ENCODE results near the gene RHOB.
"Not testable (repeated sequence)": the region's sequence is repeated elsewhere in the genome, so short reads cannot be mapped to it uniquely, and the experiment has no call there.

The RHOB gene

DNA sequence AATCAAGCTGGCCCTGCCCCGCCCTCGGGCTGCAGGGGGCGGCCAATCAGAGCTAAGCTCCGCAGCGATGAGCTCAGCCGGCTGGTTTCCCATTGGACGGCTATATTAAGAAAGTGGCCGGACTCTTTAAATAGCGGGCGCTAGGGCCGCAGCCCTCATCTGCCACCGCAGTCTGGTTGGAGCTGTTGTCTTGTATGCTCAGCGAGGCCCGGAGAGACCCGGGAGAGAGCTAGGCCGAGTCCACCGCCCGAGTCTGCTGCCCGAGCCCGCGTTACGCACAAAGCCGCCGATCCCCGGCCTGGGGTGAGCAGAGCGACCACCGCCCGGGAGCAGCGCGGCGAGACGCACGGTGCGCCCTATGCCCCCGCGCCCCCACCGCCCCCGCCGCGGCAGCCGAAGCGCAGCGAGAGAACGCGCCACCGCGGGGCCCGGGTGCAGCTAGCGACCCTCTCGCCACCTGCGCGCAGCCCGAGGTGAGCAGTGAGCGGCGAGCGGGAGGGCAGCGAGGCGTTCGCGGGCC, at the start of gene RHOB:
Gene RHOB (plus strand): TSS at position 158 of the 520 bp plus-strand sequence. CDS start 392 bp downstream, outside the sequence.
- DNase-seq (ENCODE audit: low read depth) = peak; percentile 98

DNA sequence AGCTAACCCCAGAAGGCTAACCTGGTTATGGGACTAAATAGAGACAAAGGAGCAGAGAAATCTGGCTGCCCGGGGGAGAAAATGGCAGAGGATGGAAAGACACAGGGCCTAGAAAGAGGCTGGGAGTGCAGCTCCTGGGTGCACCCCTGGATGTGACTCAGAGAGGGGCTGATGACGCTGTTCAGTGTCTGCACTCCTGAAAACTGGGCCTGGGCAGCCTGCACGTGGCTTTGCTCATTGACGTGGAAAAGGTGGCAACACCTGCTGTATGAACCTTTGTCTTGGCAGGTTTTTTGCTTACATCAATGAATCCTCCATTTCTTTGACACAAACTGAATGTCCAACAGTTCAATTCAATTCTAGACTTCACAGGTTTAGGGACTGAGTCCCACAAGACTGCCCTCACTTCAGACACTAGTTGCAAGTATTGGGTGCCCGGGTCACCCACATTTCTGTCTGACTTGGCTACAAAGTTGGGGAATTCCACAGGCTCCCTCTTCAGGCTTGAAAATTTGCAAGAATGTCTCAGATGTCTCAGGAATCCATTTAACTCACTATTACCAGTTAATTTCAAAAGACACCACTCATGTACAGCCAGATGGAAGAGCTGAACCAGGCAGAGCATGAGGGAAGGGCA, 48.9 kb upstream of the RHOB start:
- no peak for DNase-seq (ENCODE audit: low read depth)

DNA sequence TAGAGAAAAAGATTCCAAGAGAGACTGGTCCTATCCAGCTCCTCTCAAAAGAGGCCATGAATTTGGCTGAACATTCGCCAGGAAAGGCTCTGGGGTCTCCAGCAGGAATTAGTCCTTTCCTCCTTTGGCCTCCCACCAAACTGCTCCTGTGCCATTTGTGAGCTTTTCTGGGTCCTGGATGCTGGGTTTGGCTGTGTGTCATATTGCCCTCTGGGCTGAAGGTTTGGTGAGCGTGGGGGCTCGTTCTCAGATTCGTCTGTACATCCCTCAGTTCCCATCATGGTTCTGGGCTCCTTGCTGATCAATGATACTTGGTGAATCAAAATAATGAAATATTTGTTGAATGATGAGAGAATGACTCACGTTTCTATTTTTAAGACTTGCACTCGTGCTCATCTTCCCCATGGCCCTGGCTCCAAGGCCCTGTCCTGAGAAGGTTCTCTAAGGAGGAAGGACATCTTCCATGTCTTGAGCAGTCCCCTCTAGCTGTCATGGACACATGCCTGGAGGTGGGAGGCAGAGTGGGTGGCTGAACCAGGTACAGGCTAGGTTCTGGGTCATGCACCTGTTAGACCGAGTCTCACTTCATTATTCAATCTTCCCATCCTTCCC, 47.8 kb upstream of the RHOB start:
- peak; percentile 35 for DNase-seq (ENCODE audit: low read depth)

DNA sequence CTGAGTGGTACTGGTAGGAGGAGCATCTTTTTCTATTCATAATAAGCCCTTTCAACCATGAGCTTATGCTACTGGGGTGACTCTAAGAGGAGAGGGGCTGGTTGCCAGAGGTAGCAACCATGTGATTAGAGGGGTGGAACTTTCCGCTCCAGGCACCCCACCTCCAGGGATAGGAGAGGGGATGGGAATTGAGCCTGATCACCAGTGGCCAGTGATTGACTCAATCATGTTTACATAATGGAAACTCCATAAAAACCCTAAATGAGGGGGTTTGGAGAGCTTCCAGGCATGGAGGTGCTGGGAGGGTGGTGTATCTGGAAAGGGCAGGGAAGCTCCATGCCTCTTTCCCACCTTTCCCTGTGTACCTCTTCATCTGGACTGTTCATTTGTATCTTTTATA, 46.6 kb upstream of the RHOB start:
- no peak for DNase-seq (ENCODE audit: low read depth)

DNA sequence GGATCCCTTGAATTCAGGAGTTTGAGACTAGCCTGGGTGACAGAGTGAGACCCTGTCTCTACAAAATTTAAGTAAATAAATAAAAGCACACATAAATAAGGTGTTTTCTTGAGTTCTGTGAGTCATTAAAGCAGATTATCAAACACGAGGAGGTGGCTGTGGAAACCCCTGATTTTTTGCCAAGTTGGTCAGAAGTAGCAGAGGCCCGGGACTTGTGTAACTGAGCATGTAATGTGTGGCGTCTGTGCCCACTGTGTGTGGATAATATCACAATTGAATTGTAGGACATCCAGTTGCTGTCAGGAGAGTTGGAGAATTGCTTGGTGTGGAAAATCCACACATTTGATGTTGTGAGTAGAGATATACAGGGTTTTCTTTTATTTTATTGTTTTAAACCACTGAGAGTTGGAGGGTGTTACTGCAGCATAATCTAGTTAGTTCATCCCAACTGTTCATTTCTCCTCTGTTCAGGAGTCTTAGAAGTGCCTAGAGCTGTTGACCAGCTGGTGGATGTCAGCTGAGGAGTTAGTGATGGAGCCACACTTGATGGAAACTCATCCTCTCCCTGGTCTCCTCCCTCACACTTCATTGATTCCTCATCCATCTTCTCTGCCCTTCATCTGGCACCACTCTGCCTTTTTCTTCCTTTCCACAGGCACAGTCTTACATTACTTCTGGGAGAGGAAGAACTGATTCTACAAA, 45.9 kb upstream of the RHOB start:
- DNase-seq (ENCODE audit: low read depth) = no peak

DNA sequence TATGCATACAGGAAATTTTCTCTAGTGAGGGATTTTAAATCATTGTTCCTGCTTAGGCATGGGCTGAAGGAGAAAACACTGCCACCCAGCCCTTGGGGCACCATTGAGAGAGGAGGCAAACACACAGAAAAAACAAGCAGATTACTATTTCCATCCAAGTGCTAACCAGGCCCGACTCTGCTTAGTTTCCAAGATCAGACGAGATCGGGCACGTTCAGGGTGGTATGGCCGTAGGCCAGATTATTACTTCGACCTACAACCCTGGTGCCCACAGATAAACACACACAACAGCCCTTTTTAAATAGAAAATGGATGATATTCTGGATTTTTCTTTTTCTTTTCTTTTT, 45.4 kb upstream of the RHOB start:
- no peak for DNase-seq (ENCODE audit: low read depth)

DNA sequence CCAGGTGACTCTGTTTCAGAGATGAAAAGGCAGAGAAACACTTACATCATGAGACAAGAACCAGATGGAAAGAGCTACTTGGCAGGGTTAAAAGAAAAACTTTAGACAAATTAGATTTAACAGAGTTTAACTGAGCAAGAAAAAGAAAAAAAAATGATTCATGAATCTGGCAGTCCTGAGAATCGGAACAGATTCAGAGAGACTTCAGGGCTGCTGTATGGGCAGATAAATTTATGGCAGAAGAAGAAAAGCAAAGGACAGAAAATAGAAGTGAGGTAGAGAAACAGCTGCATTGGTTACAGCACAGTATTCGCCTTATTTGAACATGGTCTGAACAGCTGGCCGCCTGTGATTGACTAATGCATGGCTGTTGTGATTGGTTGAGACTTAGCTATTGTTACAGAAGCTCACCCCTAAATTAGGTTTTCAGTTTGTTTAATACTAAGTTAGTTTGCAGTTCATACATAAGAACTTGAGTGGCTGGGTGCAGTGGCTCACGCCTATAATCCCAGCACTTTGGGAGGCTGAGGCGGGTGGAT, 43.0 kb upstream of the RHOB start:
- no peak for DNase-seq (ENCODE audit: low read depth)

DNA sequence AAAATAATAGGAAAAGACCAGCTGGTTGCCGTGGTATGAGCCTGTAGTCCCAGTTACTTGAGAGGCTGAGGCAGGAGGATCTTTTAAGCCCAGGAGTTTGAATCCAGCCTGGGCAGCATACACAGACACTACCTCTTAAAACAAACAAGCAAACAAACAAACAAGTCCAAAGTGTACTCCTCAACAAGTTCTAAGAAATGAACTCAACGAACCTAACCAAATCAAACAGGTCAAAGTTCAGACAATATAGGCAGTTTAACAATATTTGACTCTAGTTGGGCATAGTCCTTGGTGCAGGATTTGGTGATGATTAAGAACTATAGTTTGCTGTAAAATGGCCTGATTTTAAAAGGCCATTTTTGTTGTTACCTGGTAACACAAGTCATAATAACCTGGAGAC, 41.9 kb upstream of the RHOB start:
- DNase-seq (ENCODE audit: low read depth) = no peak

DNA sequence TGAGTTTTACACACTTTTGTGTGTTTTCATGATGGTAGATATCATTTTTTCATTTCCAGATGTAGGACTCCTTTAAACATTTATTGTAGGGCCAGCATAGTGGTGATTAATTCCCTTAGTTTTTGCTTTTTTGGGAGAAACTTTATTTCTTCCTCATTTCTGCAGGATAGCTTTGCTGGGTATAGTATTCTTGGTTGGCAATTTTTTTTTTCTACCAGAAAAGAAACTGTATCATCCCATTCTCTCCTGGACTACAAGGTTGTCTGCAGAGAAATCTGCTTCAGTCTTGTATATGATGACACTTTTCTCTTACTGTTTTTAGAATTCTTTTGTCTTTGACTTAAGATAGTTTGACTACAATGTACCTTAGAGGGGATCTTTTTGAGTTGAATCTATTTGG, 37.8 kb upstream of the RHOB start:
- DNase-seq (ENCODE audit: low read depth) = no peak

DNA sequence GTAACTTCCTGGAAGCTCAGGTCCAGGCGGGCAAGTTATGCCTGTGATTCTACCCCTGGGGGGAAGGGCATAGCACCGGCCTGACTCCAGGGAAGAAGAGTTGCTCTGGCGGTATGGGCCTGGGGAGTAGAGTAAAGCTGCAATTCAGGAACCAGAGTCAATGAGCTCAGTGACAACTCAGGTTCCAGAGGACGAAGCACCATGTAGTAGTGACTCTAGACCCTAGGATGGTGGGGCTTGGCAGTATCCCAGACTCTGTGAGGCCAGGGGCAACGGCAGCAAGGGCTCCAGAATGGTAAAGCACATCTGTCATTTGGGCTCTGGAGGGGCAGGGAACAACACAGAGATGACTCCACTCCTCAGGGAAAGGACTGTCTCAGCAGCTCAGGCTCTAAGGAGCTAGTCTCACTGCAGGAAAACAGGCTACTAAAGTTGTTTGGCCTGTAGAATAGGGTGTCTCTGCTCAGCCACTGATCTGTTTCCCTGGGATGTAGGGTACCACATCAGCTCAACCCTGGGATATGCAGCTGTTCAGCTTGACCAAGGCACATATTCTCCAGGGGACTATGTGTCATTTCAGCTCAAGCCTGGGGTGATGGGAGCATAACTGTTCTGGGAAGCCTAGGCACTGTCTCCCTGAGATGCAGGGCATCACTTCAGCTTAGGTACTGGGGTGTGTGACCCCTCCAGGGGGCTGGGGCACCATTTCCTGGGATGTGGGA, 36.2 kb upstream of the RHOB start:
- DNase-seq (ENCODE audit: low read depth) = no peak

DNA sequence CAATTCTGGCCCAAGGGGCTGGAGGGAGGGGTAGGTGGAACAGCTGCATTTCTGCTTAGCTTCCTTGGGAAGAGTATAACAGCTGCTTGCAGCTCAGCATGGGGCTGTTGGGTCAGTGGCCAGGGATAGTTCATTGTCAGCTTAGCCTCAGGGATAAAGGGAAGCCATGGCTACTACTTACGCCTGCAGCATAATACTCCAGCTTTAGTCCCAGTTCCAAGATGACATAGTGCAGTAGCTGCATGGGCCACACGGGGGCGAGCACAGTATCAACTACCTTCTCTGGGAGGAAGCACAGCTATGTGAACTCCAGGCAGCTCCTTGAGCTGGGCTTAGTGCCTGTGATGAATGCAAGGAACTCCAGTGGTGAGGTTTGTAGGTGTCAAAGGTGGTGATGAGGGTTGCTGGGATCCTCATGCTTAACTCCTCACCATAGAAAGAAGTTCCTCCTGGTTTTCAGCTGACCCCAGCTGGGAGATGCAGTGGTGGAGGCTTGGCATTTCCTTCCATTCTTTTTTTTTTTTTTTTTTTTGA, 35.4 kb upstream of the RHOB start:
- peak; percentile 86 for DNase-seq (ENCODE audit: low read depth)

DNA sequence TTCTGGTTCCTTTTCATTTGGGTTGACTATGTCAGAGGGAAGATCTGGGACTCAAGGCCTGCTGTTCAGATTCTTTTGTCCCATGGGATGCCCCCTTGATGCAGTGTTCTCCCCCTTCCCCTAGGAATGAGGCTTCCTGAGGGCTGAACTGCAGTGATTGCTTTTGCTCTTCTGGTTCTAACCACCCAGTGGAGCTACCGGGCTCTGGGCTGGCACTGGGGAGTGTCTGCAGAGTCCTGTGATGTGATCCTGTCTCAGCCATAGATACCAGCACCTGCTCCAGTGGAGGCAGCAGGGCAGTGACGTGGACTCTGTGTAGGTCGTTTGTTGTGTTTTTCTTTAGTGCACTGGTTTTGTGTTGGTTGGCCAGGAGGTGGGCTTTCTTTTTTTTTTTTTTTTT, 32.1 kb upstream of the RHOB start:
- DNase-seq (ENCODE audit: low read depth) = no peak

DNA sequence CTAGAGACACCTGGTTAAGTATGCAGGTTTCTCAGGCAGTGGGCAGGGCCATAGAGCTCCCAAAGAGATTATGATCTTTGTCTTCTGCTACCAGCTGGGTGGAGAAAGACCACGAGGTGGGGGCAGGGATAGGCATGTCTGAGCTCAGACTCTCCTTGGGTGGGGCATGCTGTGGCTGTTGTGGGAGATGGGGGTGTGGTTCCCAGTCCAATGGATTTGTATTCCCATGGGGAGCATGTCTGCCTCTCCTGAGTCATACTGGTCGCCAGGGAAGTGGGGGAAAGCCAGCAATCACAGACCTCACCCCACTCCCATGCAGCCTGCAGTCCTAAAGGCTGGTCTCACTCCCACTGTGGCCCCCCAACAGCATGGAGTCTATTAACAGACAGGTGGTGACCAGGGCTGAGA, 31.4 kb upstream of the RHOB start:
- no peak for DNase-seq (ENCODE audit: low read depth)

DNA sequence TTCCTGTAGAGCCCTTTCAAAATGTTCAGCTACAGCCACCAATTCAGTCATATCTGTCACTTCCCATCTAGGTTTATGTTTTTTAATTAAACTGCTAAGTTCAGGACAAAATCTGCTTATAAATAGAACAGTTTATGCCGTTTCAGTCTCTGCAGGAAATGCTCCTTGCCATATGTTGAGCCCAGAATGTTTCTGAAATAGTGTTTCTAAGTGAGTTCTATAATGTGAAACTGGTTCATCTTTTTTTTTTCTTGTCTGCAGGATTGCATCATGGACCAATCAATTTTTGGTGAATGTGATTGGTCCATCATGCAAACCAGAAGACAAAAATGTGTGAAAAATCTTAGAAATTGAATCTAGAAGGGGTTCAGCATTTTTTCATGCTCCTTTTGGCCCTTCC, 30.2 kb upstream of the RHOB start:
- no peak for DNase-seq (ENCODE audit: low read depth)

DNA sequence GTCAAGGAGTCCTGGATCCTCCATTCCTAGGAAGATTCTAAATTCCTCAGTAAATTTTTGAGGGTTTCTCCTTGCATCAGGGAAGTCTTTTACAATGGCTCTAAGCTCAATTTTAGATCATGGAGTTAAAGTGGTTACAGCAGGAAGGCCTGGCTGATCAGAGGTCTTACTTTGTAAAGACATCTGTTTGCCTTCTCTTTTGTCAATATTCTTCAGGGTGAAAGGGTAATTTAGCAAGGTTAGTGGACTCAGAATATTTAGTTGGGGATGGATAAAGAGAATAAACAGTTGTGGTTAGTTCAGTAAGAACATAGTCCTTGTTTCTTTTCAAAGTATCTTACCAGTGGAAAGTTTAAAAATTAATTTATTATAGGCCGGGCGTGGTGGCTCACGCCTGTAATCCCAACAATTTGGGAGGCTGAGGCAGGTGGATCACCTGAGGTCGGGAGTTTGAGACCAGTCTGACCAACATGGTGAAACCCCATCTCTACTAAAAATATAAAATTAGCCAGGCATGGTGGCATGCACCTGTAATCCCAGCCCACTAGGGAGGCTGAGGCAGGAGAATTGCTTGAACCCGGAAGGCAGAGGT, 29.5 kb upstream of the RHOB start:
- DNase-seq (ENCODE audit: low read depth) = not testable (repeated sequence)

DNA sequence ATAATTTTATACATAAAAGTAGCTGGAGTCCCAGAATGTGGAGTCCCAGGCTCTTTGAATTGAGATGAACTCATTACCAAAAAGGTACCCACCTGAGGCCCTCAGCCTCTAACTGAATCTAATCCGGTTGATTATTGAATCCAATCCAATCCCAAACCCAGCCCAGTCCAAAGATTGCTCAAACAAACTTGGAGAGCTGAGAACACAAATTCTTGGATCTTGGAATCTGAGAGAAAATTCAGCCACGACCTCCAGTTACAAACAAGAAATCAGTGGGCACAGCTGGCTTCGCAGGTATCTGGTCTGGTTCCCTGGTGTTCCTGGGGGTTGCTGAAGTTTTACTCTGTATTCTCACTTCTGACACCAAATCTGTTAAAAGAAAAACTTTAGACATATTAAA, 28.4 kb upstream of the RHOB start:
- no peak for DNase-seq (ENCODE audit: low read depth)

DNA sequence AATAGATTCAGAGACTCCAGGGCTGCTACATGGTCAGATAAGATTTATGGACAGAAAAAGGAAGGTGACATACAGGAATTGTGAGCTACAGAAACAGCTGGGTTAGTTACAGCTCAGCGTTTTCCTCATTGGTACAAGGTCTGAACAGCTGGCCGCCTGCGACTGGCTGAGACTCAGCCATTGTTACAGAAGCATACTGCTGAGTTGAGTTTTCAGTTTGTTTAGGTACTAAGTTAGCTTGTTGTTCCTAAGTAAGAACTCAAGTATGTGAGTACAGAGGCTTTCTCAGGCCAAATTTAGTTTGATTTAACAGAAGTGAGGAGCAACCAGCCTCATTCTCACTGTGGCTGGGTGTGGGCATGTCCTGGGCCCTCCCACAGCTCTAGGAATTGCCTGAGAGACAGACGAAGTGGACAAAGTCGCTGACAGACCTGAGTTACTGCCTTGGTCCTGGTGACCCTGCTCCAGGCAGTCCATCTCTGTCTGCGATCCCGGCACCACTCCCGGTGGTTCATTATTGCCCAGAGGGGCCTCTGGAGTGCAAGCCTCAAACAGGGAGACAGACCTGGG, 27.8 kb upstream of the RHOB start:
- peak; percentile 14 for DNase-seq (ENCODE audit: low read depth)

DNA sequence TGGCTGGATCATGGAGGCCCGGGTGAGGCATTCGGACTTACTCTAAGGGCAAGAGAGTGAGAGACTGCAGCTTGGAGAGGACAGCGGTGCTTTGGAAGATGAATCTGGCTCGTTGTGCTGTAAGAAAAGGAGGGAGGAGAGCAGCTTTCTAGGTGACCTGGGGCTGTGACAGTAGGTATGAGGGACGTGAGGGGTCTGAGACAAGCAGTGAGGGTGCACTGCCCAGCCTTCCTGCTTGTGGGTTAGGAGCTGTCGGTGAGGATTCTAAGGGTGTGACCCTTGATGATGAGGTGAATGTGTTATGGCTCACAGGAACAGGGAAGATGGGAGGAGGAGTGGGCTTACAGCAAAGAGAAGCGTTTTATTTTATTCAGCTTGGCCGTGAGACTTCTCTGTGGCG, 27.1 kb upstream of the RHOB start:
- no peak for DNase-seq (ENCODE audit: low read depth)

DNA sequence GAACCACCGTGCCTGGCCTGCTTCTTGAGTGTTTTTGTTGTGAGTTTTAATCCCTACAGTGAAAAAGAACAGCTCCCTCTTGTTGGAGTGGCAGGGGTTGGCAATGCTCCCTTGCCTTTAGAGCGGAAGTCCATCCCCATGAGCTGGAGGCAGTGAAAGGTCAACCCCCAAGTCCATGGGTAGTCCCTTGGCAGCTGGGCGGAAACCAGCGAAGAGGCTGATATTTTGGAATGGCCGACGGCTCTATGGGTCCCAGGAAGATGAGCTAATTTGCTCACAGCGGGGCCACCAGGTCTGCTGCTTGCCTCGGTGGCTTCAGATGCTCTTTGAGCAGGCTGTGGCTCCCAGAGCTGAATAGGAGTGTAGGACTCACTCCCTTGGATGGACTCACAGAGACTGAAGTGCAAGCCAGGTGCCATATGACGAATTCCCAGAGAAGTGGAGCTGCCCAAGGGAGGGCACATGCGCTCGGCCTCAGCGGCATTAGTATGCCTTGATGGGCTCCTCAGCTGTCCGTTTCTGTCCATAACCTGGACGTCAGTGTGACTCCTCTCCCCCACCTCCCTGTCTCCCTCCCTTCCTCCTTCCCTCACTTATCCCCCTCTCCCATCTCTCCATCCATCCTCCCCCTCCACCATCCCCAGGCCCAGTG, 25.4 kb upstream of the RHOB start:
- no peak for DNase-seq (ENCODE audit: low read depth)

DNA sequence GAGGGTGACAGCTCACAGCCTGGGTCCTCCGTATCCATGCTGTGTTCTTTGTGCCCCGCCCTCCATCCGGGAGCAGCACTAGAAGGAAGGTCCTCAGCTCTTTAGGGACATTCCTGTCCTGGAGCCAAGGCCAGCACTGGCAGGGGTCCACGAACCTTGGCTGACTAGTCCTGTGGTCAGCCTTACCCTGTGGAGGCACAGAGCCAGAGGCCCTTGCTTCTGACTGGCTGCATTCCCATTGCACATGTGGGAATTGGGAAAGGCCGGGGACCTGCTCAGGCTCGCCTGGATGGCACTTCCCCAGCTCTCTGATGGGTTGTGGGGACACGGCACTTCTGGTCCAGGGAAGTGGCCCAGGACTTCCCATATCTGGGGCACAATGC, 24.9 kb upstream of the RHOB start:
- peak; percentile 45 for DNase-seq (ENCODE audit: low read depth)
